ENCODE data around the gene TPPP2.

The TPPP2 gene

DNA sequence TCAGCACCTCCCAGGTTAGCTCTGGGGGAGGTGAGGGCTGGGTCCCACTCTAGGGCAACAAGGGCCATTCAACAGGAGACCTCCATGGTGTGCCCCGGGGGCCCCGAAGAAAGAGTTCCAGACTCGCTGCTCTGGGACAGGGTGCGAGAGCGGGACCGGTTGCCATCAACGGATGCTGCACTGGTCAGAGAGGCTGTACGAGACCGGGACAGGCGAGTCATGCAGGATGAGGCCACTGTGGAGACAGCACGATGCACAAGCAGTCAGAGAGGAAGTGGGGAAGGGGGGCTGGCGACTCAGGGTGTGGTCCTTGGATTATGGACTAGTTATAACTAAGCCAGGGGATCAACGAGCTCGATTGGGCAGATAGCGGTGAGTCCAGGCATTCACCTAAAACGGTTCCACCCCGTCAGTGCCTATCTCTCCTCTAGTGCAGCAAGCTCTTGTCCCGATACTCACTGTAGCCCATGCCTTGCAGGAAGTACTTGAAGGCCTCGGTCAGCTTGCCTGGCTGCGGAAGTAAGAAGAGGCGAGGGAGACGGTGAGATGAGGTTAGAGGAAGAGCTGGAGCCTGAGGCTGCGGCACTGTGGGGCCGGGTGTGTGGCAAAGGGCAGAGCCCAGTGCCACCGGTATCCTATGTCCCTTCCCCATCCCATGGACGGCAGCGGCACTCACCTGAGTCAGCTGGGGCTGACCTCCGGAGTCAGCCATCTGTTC, 12.3 kb upstream of the TPPP2 start:
- DNase-seq (ENCODE audit: low read depth): no peak

GRCh38 chr14:21018286-21018685, 11.7 kb upstream of the TPPP2 start:
- DNase-seq (ENCODE audit: low read depth): no peak

GRCh38 chr14:21018781-21019180, 11.2 kb upstream of the TPPP2 start:
- DNase-seq (ENCODE audit: low read depth): no peak

DNA sequence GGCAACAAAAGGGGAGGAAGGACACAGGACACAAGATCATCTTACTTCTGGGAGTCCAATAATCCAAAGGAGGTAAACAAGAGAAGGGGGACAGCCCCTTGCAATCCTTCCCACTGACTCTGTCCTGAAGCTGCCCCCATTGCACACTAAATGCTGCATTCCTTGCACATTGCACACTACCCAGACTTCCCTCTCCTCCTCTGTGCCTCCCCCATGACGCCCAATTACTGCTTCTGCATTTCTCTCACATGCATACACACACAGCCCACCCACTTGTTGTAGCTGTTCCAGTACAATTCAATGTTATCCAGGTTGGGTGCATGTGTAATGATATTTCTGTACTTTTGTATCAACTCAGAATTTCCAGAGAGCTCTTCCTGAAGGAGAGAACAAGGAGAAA, 10.7 kb upstream of the TPPP2 start:
- DNase-seq (ENCODE audit: low read depth): no peak

DNA sequence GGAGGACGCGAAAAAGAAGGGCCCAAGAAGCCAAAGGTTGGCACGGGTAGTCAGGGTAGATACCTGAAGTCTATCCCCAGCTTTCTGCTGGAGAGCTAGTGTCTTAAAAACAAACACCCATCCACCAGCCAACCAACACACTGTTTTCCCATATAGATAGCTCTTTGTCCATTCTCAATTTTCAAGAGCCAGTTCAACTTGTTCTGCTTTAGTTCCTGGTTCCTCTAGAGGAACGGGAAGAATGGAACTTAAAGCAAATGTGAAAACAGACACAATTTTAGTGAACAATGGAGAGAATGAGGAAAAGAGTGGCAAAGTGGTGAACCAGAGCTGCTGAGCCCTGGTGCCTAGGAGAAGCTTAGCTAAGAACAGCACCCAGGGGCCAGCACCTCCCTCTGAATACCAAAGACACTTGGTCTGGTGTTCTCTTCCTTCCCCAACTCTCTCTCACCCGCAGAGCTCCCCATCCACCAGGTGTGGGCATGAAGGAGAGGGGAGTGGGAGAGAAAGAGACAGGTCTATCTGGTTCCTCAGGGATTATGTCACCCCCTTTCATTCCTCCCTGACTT, 9.0 kb upstream of the TPPP2 start:
- DNase-seq (ENCODE audit: low read depth): no peak

DNA sequence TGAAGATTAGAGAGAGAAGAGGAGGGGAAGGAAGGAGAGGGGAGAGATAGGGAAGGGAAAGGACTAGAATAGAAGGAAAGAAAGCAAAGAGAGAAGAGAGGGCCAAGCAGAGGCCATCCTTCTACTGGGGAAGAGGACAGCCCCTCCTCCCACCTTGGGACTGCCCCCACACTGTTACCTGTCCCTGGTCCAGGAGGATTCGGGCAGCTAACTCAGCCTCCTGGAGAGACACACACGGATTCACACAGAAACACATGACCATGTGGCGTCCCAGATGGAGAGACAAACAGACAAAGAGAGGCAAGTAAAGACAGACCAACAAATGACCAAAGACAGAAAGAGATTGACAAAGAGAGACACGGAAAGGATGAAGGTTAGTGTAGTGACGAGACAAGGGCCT, 7.3 kb upstream of the TPPP2 start:
- no peak for DNase-seq (ENCODE audit: low read depth)

DNA sequence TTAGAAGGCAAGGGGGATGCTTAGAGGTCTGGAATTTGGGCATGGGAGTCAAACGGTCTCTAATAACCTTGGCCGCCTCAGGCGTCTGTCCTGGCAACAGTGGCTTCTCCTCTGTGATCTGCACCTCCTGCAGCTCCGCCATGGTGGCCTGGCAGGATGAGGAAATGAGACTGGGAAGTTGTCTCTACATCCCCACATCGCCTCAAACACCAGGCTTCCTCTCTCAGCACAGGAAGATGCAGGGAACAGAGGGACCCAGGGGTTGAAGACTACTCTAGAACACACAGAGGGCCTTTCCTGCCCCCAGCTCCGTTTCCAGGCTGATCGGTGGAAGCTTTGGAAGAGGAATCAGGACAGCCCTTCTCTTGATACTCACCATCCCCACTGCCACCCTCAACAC, 6.8 kb upstream of the TPPP2 start:
- no peak for DNase-seq (ENCODE audit: low read depth)

DNA sequence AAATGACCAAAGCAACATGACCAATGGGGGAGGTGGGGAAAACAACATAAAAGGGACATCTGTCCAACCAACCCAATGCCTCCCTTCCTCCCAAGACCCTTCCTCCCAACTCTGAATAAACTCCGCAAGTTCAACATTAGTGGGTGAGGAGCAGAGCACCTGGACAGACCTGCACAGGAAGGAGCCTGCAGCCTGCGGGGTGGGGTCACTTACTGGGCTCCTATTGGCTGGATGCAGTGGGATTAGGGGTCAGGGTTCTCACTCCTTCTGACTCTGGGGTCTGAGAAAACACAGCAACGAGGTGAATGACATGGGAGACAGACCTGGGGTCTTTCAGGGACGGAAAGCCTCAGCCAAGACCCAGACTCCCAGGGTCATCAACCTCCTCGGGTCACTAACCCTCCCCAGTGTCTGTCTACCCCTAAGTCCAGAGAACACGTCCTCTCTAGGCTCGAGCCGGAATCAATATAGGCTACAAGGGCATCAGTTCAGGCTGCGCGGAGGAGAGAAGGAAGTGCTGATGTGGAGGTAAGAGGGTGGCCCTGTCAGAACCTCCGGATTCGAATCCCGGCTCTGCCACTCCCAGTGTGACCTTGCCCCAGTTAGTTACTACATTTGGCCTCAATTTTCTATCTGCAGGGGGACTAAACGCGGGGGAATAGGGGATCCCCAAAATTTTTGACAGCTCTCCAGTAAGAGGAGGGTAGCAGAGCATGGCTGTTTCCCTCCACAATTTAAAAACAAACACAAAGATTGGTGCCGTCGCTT, 6.0 kb upstream of the TPPP2 start:
- no peak for DNase-seq (ENCODE audit: low read depth)

GRCh38 chr14:21024585-21025370, 5.2 kb upstream of the TPPP2 start, which contains the start of gene NDRG2:
TSS of gene NDRG2 (minus strand) at chr14:21025061. CDS start at chr14:21023315, 1,746 bp downstream.
- DNase-seq (ENCODE audit: low read depth): peak; percentile 56

DNA sequence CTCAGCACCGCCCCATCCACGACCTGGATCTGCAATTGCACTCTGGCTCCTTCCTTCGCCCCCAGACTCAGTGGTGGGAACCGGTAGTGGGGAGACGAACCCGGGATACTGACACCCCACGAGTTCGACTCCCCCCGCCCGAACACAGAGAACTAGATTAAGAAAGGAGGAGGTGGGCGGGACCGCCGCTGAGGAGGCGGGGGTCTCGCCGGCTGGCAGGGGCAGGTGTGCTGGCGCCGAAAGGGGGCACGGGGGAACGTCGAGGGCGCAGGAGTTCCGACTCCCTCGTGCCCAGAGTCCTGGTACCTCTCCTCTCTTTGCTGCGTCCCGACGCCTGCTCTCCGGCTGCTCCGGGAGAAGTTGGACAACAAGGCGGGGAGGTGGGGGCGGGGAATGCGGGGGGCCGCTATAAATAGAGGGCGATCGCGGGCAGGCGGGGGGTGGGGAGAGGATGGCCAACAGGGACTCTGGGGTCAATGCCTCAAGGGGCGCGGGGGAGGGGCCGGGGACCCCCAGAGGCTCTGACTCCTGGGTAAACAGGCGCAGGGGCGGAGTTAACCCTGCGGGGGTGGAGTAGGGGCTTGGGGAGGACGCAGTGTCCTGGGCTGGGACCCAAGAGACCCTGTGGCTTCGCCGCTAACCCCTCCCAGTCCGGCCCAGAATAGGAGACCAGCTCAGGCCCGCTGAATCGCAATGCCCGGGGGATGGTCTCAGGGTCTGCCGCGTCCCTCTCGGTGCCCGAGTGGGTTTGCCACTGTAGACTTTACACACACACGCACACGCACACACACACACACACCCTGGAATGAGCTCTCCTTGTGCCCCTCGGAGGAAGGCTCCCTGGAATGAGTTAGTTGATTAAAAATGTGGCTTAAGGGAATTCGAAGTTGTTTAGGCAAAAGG, 4.4 kb upstream of the TPPP2 start:
- no peak for DNase-seq (ENCODE audit: low read depth)

- DNase-seq (ENCODE audit: low read depth): no peak
These were observed 3.6 kb upstream of the TPPP2 start for GRCh38 chr14:21026274-21026987.

DNA sequence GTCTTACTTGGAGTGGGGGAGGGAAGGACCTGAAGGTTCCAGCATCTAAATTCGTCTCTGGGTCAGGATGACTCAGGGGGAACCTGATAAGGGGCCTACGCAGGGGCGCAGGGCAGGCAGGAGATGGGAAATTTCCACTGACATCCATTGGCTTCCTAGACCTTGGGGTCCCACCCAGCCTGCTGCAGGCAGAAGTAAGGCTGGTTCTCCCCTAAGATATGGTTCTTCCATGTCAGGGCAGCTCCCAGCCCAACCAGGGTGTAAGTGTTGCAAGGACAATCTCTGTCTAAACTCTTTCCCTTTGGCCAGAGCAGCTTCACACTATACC, 3.1 kb upstream of the TPPP2 start:
- no peak for DNase-seq (ENCODE audit: low read depth)

- DNase-seq (ENCODE audit: low read depth): no peak
These were observed 514 bp downstream of the TPPP2 start for GRCh38 chr14:21030531-21030930.

GRCh38 chr14:21032326-21033132, 2.5 kb downstream of the TPPP2 start:
- no peak for DNase-seq (ENCODE audit: low read depth)

DNA sequence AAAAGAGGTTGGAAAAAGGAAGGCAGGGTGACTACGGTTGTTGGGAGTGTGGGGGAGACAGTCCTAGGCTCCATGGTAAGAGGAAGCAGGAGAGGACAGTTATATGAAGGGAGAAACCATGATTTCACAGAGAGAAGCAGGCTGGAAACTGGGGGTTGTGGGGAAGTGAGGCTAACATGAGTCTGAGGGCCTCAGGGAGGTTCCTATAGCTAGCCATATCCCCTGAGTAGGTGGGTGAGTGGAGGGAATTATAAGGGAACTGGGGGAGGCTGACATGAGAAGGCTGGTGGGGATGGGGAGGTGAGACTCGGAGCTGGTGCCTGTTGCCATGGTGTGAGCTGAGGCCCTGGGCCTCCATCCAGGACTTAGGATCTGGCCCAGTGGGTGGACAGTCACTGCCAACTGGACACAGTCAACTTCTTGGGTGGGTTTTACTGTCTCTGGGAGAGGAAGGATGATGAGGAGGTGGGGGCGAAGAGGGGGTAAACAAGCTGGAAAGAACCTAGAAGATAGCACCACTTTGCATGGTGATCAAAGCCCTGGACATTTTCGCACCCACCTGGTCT, 3.2 kb downstream of the TPPP2 start:
- no peak for DNase-seq (ENCODE audit: low read depth)

DNA sequence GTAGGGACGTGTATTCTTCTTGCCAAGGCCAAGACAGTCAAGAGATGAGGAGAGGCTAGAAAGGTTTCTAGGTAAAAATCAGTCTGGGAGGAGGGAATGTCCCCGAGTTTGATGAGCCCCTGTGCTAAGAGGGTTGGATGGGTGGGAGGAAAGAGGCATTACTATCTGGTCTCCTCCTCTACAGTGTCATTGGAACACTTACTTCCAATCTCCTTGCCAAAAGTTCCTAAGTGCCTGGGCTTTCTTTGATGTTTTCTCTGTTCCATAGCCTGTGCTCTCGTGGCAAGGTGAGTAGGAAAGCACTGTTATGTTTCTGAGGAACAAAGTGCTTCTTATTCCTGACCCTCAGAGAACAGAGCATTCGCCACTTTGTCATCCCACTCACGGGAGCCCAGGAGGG, 4.7 kb downstream of the TPPP2 start, which contains the start of gene RNASE13:
Gene RNASE13 (minus strand): TSS at position 101 of the 400 bp plus-strand sequence. CDS start 519 bp downstream, outside the sequence.
- DNase-seq (ENCODE audit: low read depth): no peak

DNA sequence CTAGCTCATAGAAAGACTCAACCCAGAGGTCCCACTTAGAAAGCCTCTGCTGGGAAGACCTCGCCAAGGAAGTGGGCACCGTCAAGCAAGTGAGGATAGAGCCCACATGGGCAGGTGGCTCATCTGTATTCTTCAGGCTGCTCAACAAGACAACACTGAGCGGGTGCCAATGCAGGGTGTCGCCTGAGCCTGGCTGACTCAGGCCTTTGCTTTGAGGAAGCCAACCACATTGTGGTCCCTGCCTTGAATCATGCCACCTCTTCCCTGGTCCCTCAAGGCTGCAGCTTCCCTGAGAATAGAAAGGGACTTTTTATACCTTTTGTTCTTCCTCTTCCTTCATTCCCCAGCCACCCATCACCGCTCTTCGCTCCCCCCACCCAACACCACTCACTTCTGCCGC, 6.7 kb downstream of the TPPP2 start:
- no peak for DNase-seq (ENCODE audit: low read depth)

GRCh38 chr14:21037156-21037555, 7.1 kb downstream of the TPPP2 start:
- no peak for DNase-seq (ENCODE audit: low read depth)
